Ishikawa (cell line): ENCODE measurements around the gene SIGLEC8.

Source experiments
- CEBPB ChIP-seq: IDR thresholded peaks from 2 replicates; pipeline ENCODE4 v1.6.1; 2012
- MAX ChIP-seq: IDR thresholded peaks from 2 replicates; pipeline ENCODE4 v1.6.1; 2012
- NFIC ChIP-seq: IDR thresholded peaks from 2 replicates; pipeline ENCODE4 v1.6.1; 2012
- RAD21 ChIP-seq: IDR thresholded peaks from 2 replicates; pipeline ENCODE4 v1.6.1; 2012; ENCODE audit warnings: low read depth
- TCF12 ChIP-seq: IDR thresholded peaks from 2 replicates; pipeline ENCODE4 v1.6.1; 2012; ENCODE audit warnings: low read depth
- TEAD4 ChIP-seq: IDR thresholded peaks from 2 replicates; pipeline ENCODE4 v1.6.1; 2012
- YY1 ChIP-seq: IDR thresholded peaks from 2 replicates; pipeline ENCODE4 v1.6.1; 2012; ENCODE audit warnings: low read depth

- no peak for TF ChIP-seq YY1
- TF ChIP-seq NFIC, result no peak
- no peak for TF ChIP-seq CEBPB
- no peak for TF ChIP-seq MAX
- TF ChIP-seq TEAD4, result no peak
- TF ChIP-seq RAD21, result no peak
- no peak for TF ChIP-seq TCF12
Measured at GRCh38 chr19:51503896-51504295, 45.6 kb upstream of the SIGLEC8 start.
